ENCODE results near the gene WNT9B. TPM values are rescaled to one million over a fixed set of nuclear protein-coding genes. Genes with fewer than 3 reads are reported as not detected.

The WNT9B gene
- total RNA-seq, 4 donors from 2014 or later, result 0.31 to 0.81 (median 0.45) TPM; not detected in 1

GRCh38 chr17:46826116-46826515 lies 25.3 kb upstream of the WNT9B start:
- TF ChIP-seq CTCF (IDR thresholded peaks at IDR 0.05) (no peak), POLR2A (IDR thresholded peaks at IDR 0.05) (no peak), EP300 (IDR thresholded peaks at IDR 0.05) (no peak), POLR2AphosphoS5 (IDR thresholded peaks at IDR 0.05) (no peak)
- no peak overlapping the region for H3K4me3 ChIP-seq
- no peak for ATAC-seq
- no peaks in the 10 kb centered on the region for H3K36me3 ChIP-seq
- H3K27ac ChIP-seq, result no peak overlapping the region
- WGBS, 2 donors (ENCODE audit: low coverage in 1 of 2), result no CpG with 5 or more reads among the region's 1 CpG
- H3K4me1 ChIP-seq, result peaks cover 0 to 6% (median 0%) of the 10 kb centered on the region in 3 donors
- peaks cover 61% of the 10 kb centered on the region for H3K27me3 ChIP-seq
- peaks cover 0 to 9% (median 0%) of the 10 kb centered on the region in 3 donors for H3K9me3 ChIP-seq

GRCh38 chr17:46827274-46827673 lies 24.1 kb upstream of the WNT9B start:
- 63 to 67% methylated on average over 1 to 2 of the region's 2 CpGs for WGBS, 2 donors (ENCODE audit: low coverage in 1 of 2)

GRCh38 chr17:46831573-46832330 lies 19.6 kb upstream of the WNT9B start:
- H3K27ac ChIP-seq, result no peak overlapping the region
- no peaks in the 10 kb centered on the region for H3K36me3 ChIP-seq
- H3K4me1 ChIP-seq, result no peaks in the 10 kb centered on the region
- H3K27me3 ChIP-seq, result peaks cover 23% of the 10 kb centered on the region
- no peak overlapping the region for H3K4me3 ChIP-seq
- ATAC-seq, result no peak
- 57% methylated on average over 5 of the region's 14 CpGs; no CpG with 5 or more reads in 1 of the 2 donors for WGBS, 2 donors (ENCODE audit: low coverage in 1 of 2)
- H3K9me3 ChIP-seq, result peaks cover 0 to 4% (median 0%) of the 10 kb centered on the region in 3 donors
- TF ChIP-seq EP300 (IDR thresholded peaks at IDR 0.05) (no peak), POLR2A (IDR thresholded peaks at IDR 0.05) (no peak), POLR2AphosphoS5 (IDR thresholded peaks at IDR 0.05) (no peak), CTCF (IDR thresholded peaks at IDR 0.05) (no peak)

More at GRCh38 chr17:46827274-46827673, 24.1 kb upstream of the WNT9B start:
- H3K9me3 ChIP-seq, result peaks cover 0 to 6% (median 0%) of the 10 kb centered on the region in 3 donors
- H3K36me3 ChIP-seq, result no peaks in the 10 kb centered on the region
- TF ChIP-seq POLR2AphosphoS5 (IDR thresholded peaks at IDR 0.05) (no peak), CTCF (IDR thresholded peaks at IDR 0.05) (no peak), EP300 (IDR thresholded peaks at IDR 0.05) (no peak), POLR2A (IDR thresholded peaks at IDR 0.05) (no peak)
- no peak overlapping the region for H3K4me3 ChIP-seq
- H3K27me3 ChIP-seq, result peaks cover 49% of the 10 kb centered on the region
- ATAC-seq, result no peak
- no peak overlapping the region for H3K27ac ChIP-seq
- H3K4me1 ChIP-seq, result no peaks in the 10 kb centered on the region

GRCh38 chr17:46832331-46832821 lies 19.0 kb upstream of the WNT9B start:
- peaks cover 0 to 2% (median 0%) of the 10 kb centered on the region in 3 donors for H3K9me3 ChIP-seq
- H3K4me3 ChIP-seq, result no peak overlapping the region
- H3K27ac ChIP-seq, result no peak overlapping the region
- H3K27me3 ChIP-seq, result peaks cover 29% of the 10 kb centered on the region
- no peak for ATAC-seq
- H3K36me3 ChIP-seq, result no peaks in the 10 kb centered on the region
- no peaks in the 10 kb centered on the region for H3K4me1 ChIP-seq
- 40 to 61% methylated on average over 2 of the region's 11 CpGs for WGBS, 2 donors (ENCODE audit: low coverage in 1 of 2)
- no peak for TF ChIP-seq EP300 (IDR thresholded peaks at IDR 0.05)
- TF ChIP-seq POLR2AphosphoS5 (IDR thresholded peaks at IDR 0.05), result no peak
- no peak for TF ChIP-seq CTCF (IDR thresholded peaks at IDR 0.05)
- TF ChIP-seq POLR2A (IDR thresholded peaks at IDR 0.05), result no peak

Data from gastroesophageal sphincter (tissue), 4 donors.